Measurements from ENCODE around the gene TRHDE.

TRHDE gene

GRCh38 chr12:72272091-72272661 lies at the start of gene TRHDE:
TRHDE (plus strand) TSS chr12:72272370; CDS start chr12:72272644, 274 bp downstream.
- no peak for DNase-seq

GRCh38 chr12:72226510-72226909 lies 45.7 kb upstream of the TRHDE start:
- DNase-seq, result no peak

GRCh38 chr12:72228424-72228823 lies 43.7 kb upstream of the TRHDE start:
- DNase-seq, result no peak

GRCh38 chr12:72230589-72230988 lies 41.6 kb upstream of the TRHDE start:
- no peak for DNase-seq

GRCh38 chr12:72234886-72235285 lies 37.3 kb upstream of the TRHDE start:
- DNase-seq, result no peak

- DNase-seq, result no peak
Observed at GRCh38 chr12:72236071-72236705, 36.0 kb upstream of the TRHDE start.

GRCh38 chr12:72241552-72241951 lies 30.6 kb upstream of the TRHDE start:
- DNase-seq, result no peak

- DNase-seq, result no peak
Observed at GRCh38 chr12:72242946-72243345, 29.2 kb upstream of the TRHDE start.

GRCh38 chr12:72246370-72246769 lies 25.8 kb upstream of the TRHDE start:
- no peak for DNase-seq

GRCh38 chr12:72250346-72250745 lies 21.8 kb upstream of the TRHDE start:
- no peak for DNase-seq

GRCh38 chr12:72256725-72257124 lies 15.4 kb upstream of the TRHDE start:
- DNase-seq, result no peak

- no peak for DNase-seq
Observed at GRCh38 chr12:72261885-72262284, 10.3 kb upstream of the TRHDE start.

GRCh38 chr12:72264548-72265175 lies 7.5 kb upstream of the TRHDE start:
- DNase-seq, result no peak

- DNase-seq, result no peak
Observed at GRCh38 chr12:72267974-72268373, 4.2 kb upstream of the TRHDE start.

GRCh38 chr12:72268386-72268785 lies 3.8 kb upstream of the TRHDE start:
- no peak for DNase-seq

GRCh38 chr12:72269491-72269890 lies 2.7 kb upstream of the TRHDE start:
- DNase-seq, result no peak

GRCh38 chr12:72270246-72270645 lies 1.9 kb upstream of the TRHDE start:
- no peak for DNase-seq

- no peak for DNase-seq
Observed at GRCh38 chr12:72270961-72271360, 1.2 kb upstream of the TRHDE start.

- DNase-seq, result no peak
Observed at GRCh38 chr12:72271451-72272090, 599 bp upstream of the TRHDE start.

GRCh38 chr12:72272731-72273498 lies 745 bp downstream of the TRHDE start:
- no peak for DNase-seq

- no peak for DNase-seq
Observed at GRCh38 chr12:72273499-72273837, 1.3 kb downstream of the TRHDE start.

GRCh38 chr12:72273851-72274351 lies 1.7 kb downstream of the TRHDE start:
- DNase-seq, result no peak

GRCh38 chr12:72274931-72275330 lies 2.8 kb downstream of the TRHDE start:
- DNase-seq, result no peak
